ENCODE measurements around the gene FRMD4B.

The FRMD4B gene

DNA sequence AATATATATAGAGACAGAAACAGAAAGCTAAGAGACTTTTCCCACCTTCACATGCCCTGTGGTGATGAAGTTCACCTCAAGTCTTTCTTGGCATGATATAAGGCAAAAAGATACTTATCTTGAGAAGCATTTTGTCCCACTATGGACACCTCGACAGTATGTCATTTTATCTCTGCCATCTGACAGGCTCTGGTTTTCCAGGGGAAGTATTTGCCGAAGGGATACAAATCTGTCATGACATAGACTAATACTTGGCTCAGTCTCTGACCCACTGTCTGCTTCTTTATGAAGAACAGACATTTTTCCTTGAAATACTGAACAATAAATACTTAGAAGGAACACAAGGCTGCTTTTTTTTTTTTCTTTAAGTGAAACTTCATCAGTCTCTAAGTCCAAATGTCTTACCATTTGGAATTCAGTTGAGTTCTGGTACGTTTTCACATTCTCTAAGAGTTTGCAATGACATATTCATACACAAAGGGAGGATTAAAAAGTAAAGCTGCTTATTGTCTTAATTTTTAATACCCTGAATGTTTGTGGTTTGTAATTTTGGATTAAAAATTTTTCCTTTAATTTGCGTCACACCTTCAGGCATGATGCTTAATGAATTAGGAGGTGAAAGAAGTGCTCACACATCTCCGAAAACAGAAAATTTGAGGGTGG, 175.7 kb downstream of the FRMD4B start:
- Mint-ChIP-seq H3K4me1 (peaks cover 20% of the 10 kb centered on the region), H3K9me3 (no peaks in the 10 kb centered on the region), H3K27ac (peak overlapping the region in 1 of 3 experiments; percentile 70), H3K27me3 (ENCODE audit: low read depth) (no peaks in the 10 kb centered on the region), H3K36me3 (ENCODE audit: low read depth) (peaks cover 54% of the 10 kb centered on the region), H3K4me3 (no peak overlapping the region)
- TF ChIP-seq, protein P1, sequence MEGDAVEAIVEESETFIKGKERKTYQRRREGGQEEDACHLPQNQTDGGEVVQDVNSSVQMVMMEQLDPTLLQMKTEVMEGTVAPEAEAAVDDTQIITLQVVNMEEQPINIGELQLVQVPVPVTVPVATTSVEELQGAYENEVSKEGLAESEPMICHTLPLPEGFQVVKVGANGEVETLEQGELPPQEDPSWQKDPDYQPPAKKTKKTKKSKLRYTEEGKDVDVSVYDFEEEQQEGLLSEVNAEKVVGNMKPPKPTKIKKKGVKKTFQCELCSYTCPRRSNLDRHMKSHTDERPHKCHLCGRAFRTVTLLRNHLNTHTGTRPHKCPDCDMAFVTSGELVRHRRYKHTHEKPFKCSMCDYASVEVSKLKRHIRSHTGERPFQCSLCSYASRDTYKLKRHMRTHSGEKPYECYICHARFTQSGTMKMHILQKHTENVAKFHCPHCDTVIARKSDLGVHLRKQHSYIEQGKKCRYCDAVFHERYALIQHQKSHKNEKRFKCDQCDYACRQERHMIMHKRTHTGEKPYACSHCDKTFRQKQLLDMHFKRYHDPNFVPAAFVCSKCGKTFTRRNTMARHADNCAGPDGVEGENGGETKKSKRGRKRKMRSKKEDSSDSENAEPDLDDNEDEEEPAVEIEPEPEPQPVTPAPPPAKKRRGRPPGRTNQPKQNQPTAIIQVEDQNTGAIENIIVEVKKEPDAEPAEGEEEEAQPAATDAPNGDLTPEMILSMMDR (IDR thresholded peaks at IDR 0.05; ENCODE audit: unreplicated experiment in 3 of 3): no peak

DNA sequence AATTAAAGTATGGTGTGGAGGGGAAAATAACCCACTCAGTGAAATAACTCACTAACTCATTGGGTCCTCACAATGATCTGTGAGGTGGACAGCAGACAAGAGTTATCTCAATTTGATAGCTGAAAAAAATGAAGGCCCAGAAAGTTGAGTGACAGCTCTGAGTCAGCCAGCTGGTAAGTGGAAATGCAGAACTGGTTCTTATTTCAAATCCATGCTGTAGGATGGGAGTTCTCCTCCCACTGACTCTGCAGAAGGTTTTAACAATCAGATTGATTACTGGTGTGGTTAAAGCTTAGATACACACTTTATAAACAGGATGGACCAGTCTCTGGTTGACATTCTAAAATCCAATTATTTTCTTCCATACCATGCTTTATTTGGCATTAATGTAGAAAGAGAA, 176.5 kb downstream of the FRMD4B start:
- peaks cover 52% of the 10 kb centered on the region for H3K36me3 Mint-ChIP-seq (ENCODE audit: low read depth)

DNA sequence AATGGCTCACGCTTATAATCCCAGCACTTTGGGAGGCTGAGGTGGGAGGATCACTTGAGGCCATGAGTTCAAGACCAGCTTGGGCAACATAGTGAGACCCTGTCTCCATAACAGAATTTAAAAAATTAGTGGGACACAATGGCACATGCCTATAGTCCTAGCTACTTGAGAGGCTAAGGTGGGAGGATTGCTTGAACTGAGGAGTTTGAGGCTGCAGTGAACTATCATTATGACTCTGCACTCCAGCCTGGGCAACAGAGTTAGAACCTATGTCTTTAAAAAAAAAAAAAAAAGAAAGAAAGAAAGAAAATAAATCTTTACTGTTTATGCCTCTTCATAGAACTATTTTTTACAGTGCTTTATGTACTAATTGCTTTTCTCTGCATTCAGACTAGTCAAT, 178.9 kb downstream of the FRMD4B start:
- Mint-ChIP-seq H3K9me3 (no peaks in the 10 kb centered on the region), H3K27ac (no peak overlapping the region), H3K36me3 (ENCODE audit: low read depth) (peaks cover 45% of the 10 kb centered on the region), H3K4me3 (no peak overlapping the region), H3K4me1 (peaks cover 19% of the 10 kb centered on the region), H3K27me3 (ENCODE audit: low read depth) (no peaks in the 10 kb centered on the region)
- TF ChIP-seq, protein P1 (IDR thresholded peaks at IDR 0.05; ENCODE audit: unreplicated experiment in 3 of 3): no peak

More for the DNA sequence above, 176.5 kb downstream of the FRMD4B start:
- Mint-ChIP-seq H3K4me1 (peaks cover 20% of the 10 kb centered on the region), H3K27me3 (ENCODE audit: low read depth) (no peaks in the 10 kb centered on the region), H3K4me3 (no peak overlapping the region), H3K9me3 (no peaks in the 10 kb centered on the region), H3K27ac (peak overlapping the region in 1 of 3 experiments; percentile 33)
- TF ChIP-seq, protein P1 (IDR thresholded peaks at IDR 0.05; ENCODE audit: unreplicated experiment in 3 of 3): no peak

DNA sequence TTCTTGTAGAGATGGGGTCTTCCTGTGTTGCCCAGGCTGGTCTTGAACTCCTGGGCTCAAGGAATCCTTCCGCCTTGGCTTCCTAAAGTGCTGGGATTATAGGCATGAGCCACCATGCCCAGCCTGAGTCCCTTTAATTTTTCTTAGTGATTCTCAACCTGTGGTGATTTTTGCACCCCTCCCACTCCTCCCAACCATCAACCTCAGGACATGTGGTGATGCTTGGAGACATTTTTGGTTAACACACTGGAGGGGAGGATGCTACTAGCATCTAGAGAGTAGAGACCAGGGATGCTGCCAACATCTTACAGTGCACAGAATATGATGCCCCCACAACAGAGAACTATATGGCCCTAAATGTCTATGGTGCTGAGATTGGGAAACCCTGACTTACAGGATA, 180.5 kb downstream of the FRMD4B start:
- H3K27ac Mint-ChIP-seq: no peak overlapping the region
- no peaks in the 10 kb centered on the region for H3K27me3 Mint-ChIP-seq (ENCODE audit: low read depth)
- no peak overlapping the region for H3K4me3 Mint-ChIP-seq
- H3K36me3 Mint-ChIP-seq (ENCODE audit: low read depth): peaks cover 35% of the 10 kb centered on the region
- H3K4me1 Mint-ChIP-seq: peaks cover 21% of the 10 kb centered on the region
- TF ChIP-seq, protein P1 (IDR thresholded peaks at IDR 0.05; ENCODE audit: unreplicated experiment in 3 of 3): no peak
- H3K9me3 Mint-ChIP-seq: no peaks in the 10 kb centered on the region

DNA sequence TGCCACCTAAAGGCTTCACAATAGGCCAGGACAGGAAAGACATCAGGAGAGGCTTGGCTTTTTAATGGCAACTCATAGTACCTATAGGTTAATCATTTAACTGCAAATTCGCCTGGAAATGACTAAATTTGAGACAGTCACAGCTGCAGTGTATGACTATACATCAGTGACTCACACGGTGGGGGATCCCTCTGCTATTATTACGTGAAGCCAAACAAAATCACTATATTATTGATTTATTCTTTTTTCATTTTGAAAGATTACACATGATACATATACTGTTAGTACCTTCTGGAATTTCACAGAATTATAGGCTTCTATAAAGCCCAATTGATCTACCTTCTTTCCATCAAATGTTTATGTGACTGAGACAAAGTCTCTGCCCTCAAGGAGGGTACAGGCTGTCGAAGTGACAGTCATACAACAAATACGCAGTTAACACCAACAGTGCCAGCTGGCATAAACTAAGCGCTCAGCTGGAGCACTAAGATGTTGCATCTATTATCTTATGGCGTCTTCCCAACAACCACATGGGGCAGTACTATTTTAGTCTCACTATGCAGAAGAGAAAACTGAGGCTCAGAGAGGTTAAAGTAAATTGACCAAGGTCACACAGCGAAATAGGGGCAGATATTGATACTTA, 181.5 kb downstream of the FRMD4B start:
- Mint-ChIP-seq H3K9me3 (no peaks in the 10 kb centered on the region), H3K4me3 (no peak overlapping the region), H3K27ac (peak overlapping the region; percentile 44 to 82 (median 53)), H3K36me3 (ENCODE audit: low read depth) (peaks cover 27% of the 10 kb centered on the region), H3K4me1 (peaks cover 24% of the 10 kb centered on the region), H3K27me3 (ENCODE audit: low read depth) (no peaks in the 10 kb centered on the region)
- TF ChIP-seq, protein P1 (IDR thresholded peaks at IDR 0.05; ENCODE audit: unreplicated experiment in 3 of 3): no peak
